GM21381 (cell line): Measurements from ENCODE around the gene KRT85.

Experiments used
- ATAC-seq: cut with Tn5 transposase; IDR thresholded peaks from one replicate; pipeline ENCODE4 v1.9.1; 2021; ENCODE audit warnings: mild to moderate bottlenecking, moderate library complexity; ENCODE audit not compliant: unreplicated experiment

Gene KRT85

GRCh38 chr12:52369211-52369610 is 1.9 kb upstream of the KRT85 start:
- no peak for ATAC-seq

- no peak for ATAC-seq
These were observed 1.2 kb upstream of the KRT85 start for GRCh38 chr12:52368508-52368907.

- ATAC-seq, result no peak
These were observed 595 bp upstream of the KRT85 start for GRCh38 chr12:52367876-52368275.

GRCh38 chr12:52364901-52365489 is 2.3 kb downstream of the KRT85 start:
- no peak for ATAC-seq

- no peak for ATAC-seq
These were observed 3.2 kb downstream of the KRT85 start for GRCh38 chr12:52364061-52364460.

- ATAC-seq, result no peak
These were observed 4.1 kb downstream of the KRT85 start for GRCh38 chr12:52363111-52363679.

GRCh38 chr12:52362118-52362726 is 5.1 kb downstream of the KRT85 start:
- ATAC-seq, result no peak

GRCh38 chr12:52361553-52361952 is 5.7 kb downstream of the KRT85 start:
- ATAC-seq, result no peak

GRCh38 chr12:52360663-52361271 is 6.5 kb downstream of the KRT85 start:
- no peak for ATAC-seq

- ATAC-seq, result no peak
These were observed 7.1 kb downstream of the KRT85 start for GRCh38 chr12:52360106-52360662.

- no peak for ATAC-seq
These were observed 7.6 kb downstream of the KRT85 start for GRCh38 chr12:52359621-52360061.

- ATAC-seq, result peak; percentile 95
These were observed 8.5 kb downstream of the KRT85 start for GRCh38 chr12:52358575-52359350.

- ATAC-seq, result no peak
These were observed 10.3 kb downstream of the KRT85 start for GRCh38 chr12:52356762-52357580.

- ATAC-seq, result no peak
These were observed 11.1 kb downstream of the KRT85 start for GRCh38 chr12:52356031-52356761.

GRCh38 chr12:52355176-52355575 is 12.1 kb downstream of the KRT85 start:
- no peak for ATAC-seq

- ATAC-seq, result no peak
These were observed 13.1 kb downstream of the KRT85 start for GRCh38 chr12:52354200-52354599.

- no peak for ATAC-seq
These were observed 13.5 kb downstream of the KRT85 start for GRCh38 chr12:52353766-52354165.

GRCh38 chr12:52352951-52353350 is 14.3 kb downstream of the KRT85 start:
- no peak for ATAC-seq

GRCh38 chr12:52351196-52352059 is 15.9 kb downstream of the KRT85 start:
- no peak for ATAC-seq
